Stomach (tissue), 4 donors: ENCODE measurements around the gene HNMT.

ENCODE experiments used
- CTCF ChIP-seq, 7 experiments: fragments of 450-650 bp in 4 of 7; fragments of 200-600 bp in 3 of 7; sonication (generic) in 3 of 7; IDR thresholded peaks; one replicate each; pipeline ENCODE4 v1.5.1; 2016 to 2019; ENCODE audit warnings: antibody characterized with exemption in 7 of 7, control low read depth in 2 of 7, mild to moderate bottlenecking in 1 of 7
- POLR2A ChIP-seq, 4 donors: fragments of 450-650 bp; IDR thresholded peaks; one replicate each; pipeline ENCODE4 v1.6.1; 2016; ENCODE audit warnings: antibody characterized with exemption in 4 of 4, control low read depth in 2 of 4, mild to moderate bottlenecking in 1 of 4, moderate library complexity in 1 of 4
- POLR2AphosphoS5 ChIP-seq, 3 donors: sonication (generic); formaldehyde crosslinking; IDR thresholded peaks; one replicate each; pipeline ENCODE4 v1.6.1; 2016; ENCODE audit warnings: antibody characterized with exemption in 3 of 3

GRCh38 chr2:138032334-138032733 is 68.1 kb downstream of the HNMT start:
- TF ChIP-seq POLR2AphosphoS5 (IDR thresholded peaks at IDR 0.05) (no peak), CTCF (IDR thresholded peaks at IDR 0.05) (no peak), POLR2A (IDR thresholded peaks at IDR 0.05) (no peak)
